ENCODE measurements around the gene GMDS. TPM values are rescaled to one million over a fixed set of nuclear protein-coding genes. Genes with fewer than 3 reads are reported as not detected.

Gene GMDS
- total and polyA plus RNA-seq, 7 donors = 2.8 to 6.6 (median 4.7) TPM

GRCh38 chr6:1841136-1841535 is 404.3 kb downstream of the GMDS start:
- Histone ChIP-seq H3K9me3 (no peaks in the 10 kb centered on the region), H3K27me3 (ENCODE audit: insufficient read depth in 3 of 3, low read length in 2 of 3) (peaks cover 0 to 1% (median 0%) of the 10 kb centered on the region in 3 donors), H3K4me1 (no peaks in the 10 kb centered on the region), H3K4me3 (no peak overlapping the region), H3K27ac (no peak overlapping the region), H3K36me3 (ENCODE audit: insufficient read depth in 1 of 2, low read depth in 1 of 2) (no peaks in the 10 kb centered on the region)
- DNase-seq = no peak
- no peak for ATAC-seq
- 33 to 46% (median 37%) methylated on average over 3 of the region's 3 CpGs for WGBS, 3 donors
- TF ChIP-seq CTCF (IDR thresholded peaks at IDR 0.05) = no peak
- intact Hi-C loops (cut with DNase I) = no loop called here

GRCh38 chr6:1840491-1841121 is 404.8 kb downstream of the GMDS start:
- no peak for DNase-seq
- H3K4me1 ChIP-seq = no peaks in the 10 kb centered on the region
- WGBS, 3 donors = 88 to 93% (median 89%) methylated on average over 13 of the region's 13 CpGs
- intact Hi-C loops (cut with DNase I) = no loop called here
- H3K4me3 ChIP-seq = no peak overlapping the region
- peaks cover 0 to 1% (median 0%) of the 10 kb centered on the region in 3 donors for H3K27me3 ChIP-seq (ENCODE audit: insufficient read depth in 3 of 3, low read length in 2 of 3)
- TF ChIP-seq CTCF (IDR thresholded peaks at IDR 0.05) = no peak
- H3K36me3 ChIP-seq (ENCODE audit: insufficient read depth in 1 of 2, low read depth in 1 of 2) = no peaks in the 10 kb centered on the region
- H3K27ac ChIP-seq = no peak overlapping the region
- no peak for ATAC-seq
- no peaks in the 10 kb centered on the region for H3K9me3 ChIP-seq

- no peaks in the 10 kb centered on the region for H3K4me1 ChIP-seq
- no peak overlapping the region for H3K4me3 ChIP-seq
- TF ChIP-seq CTCF (IDR thresholded peaks at IDR 0.05) = no peak
- no peaks in the 10 kb centered on the region for H3K9me3 ChIP-seq
- no peaks in the 10 kb centered on the region for H3K36me3 ChIP-seq (ENCODE audit: insufficient read depth in 1 of 2, low read depth in 1 of 2)
- DNase-seq (no peak), ATAC-seq (no peak)
- peaks cover 0 to 1% (median 0%) of the 10 kb centered on the region in 3 donors for H3K27me3 ChIP-seq (ENCODE audit: insufficient read depth in 3 of 3, low read length in 2 of 3)
- no peak overlapping the region for H3K27ac ChIP-seq
- intact Hi-C loops (cut with DNase I) = no loop called here
These were observed 406.0 kb downstream of the GMDS start for GRCh38 chr6:1839361-1839760.

- intact Hi-C loops (cut with DNase I) = no loop called here
- Histone ChIP-seq H3K9me3 (no peaks in the 10 kb centered on the region), H3K27me3 (ENCODE audit: insufficient read depth in 3 of 3, low read length in 2 of 3) (peaks cover 0 to 1% (median 0%) of the 10 kb centered on the region in 3 donors), H3K4me1 (no peaks in the 10 kb centered on the region), H3K36me3 (ENCODE audit: insufficient read depth in 1 of 2, low read depth in 1 of 2) (no peaks in the 10 kb centered on the region), H3K4me3 (no peak overlapping the region), H3K27ac (no peak overlapping the region)
- WGBS, 3 donors = 65 to 73% (median 66%) methylated on average over 5 of the region's 5 CpGs
- DNase-seq (no peak), ATAC-seq (no peak)
- TF ChIP-seq CTCF (IDR thresholded peaks at IDR 0.05) = no peak
These were observed 406.7 kb downstream of the GMDS start for GRCh38 chr6:1838604-1839213.

Measured in psoas muscle (tissue), 8 donors.